Gastroesophageal sphincter (tissue), 4 donors: ENCODE results near the gene REPIN1. TPM values are rescaled to one million over a fixed set of nuclear protein-coding genes. Genes with fewer than 3 reads are reported as not detected.

Experiments used
- ATAC-seq: fragments of 150-250 bp; one replicate; pipeline ENCODE4 v1.9.1; 2016; ENCODE audit warnings: mild to moderate bottlenecking, moderate library complexity
- H3K27ac ChIP-seq, 4 donors: fragments of 200-600 bp; sonication (generic) in 3 of 4; 1 replicate in 3 of 4; 2 replicates in 1 of 4; pipeline ENCODE4 v1.5.1; 2016 to 2019
- H3K27me3 ChIP-seq: fragments of 200-600 bp; sonication (generic); one replicate; pipeline ENCODE4 v1.5.1; 2019
- H3K36me3 ChIP-seq, 2 donors: fragments of 200-600 bp; sonication (generic); one replicate each; pipeline ENCODE4 v1.5.1; 2019; ENCODE audit warnings: control low read depth in 1 of 2
- H3K4me1 ChIP-seq, 3 donors: fragments of 200-600 bp; sonication (generic); 1 replicate in 2 of 3; 2 replicates in 1 of 3; pipeline ENCODE4 v1.5.1; 2016 to 2019; ENCODE audit warnings: control low read depth in 2 of 3
- H3K4me3 ChIP-seq, 2 donors: fragments of 200-600 bp; sonication (generic); one replicate each; pipeline ENCODE4 v1.5.1; 2019; ENCODE audit warnings: mild to moderate bottlenecking in 1 of 2, moderate library complexity in 1 of 2
- H3K9me3 ChIP-seq, 3 donors: fragments of 200-600 bp; sonication (generic); one replicate each; pipeline ENCODE4 v1.5.1; 2017 to 2019; ENCODE audit warnings: control low read depth in 2 of 3
- EP300 ChIP-seq: sonication (generic); formaldehyde crosslinking; IDR thresholded peaks from one replicate; pipeline ENCODE4 v1.6.1; 2017; ENCODE audit warnings: antibody characterized with exemption, mild to moderate bottlenecking
- POLR2A ChIP-seq, 2 donors: fragments of 450-650 bp; IDR thresholded peaks; one replicate each; pipeline ENCODE4 v1.6.1; 2017; ENCODE audit warnings: antibody characterized with exemption in 2 of 2, mild to moderate bottlenecking in 2 of 2, moderate library complexity in 1 of 2
- POLR2AphosphoS5 ChIP-seq: sonication (generic); formaldehyde crosslinking; IDR thresholded peaks from one replicate; pipeline ENCODE4 v1.6.1; 2017; ENCODE audit warnings: antibody characterized with exemption
- WGBS, 2 donors: methylation state at CpG; one replicate each; pipeline ENCODE4 v1.1.5; 2018; ENCODE audit warnings: low coverage in 1 of 2; 5-methylcytosine and 5-hydroxymethylcytosine counted together
- total RNA-seq, 4 donors: library from RNA; depleted of rRNA; stranded (reverse); fragments of >200 nt; gene quantifications; one replicate each; pipeline ENCODE4 v1.1.0, GENCODE V29; 2016
- TF ChIP-seq, protein P1 (sequence below), 4 experiments: fragments of 200-600 bp in 2 of 4; fragments of 450-650 bp in 2 of 4; sonication (generic) in 1 of 4; IDR thresholded peaks; one replicate each; pipeline ENCODE4 v1.5.1; 2017 to 2019; ENCODE audit warnings: antibody characterized with exemption in 4 of 4, mild to moderate bottlenecking in 2 of 4, moderate library complexity in 2 of 4

Gene REPIN1
- total RNA-seq, 4 donors from 2014 or later, result 72.7 to 132 (median 102) TPM

DNA sequence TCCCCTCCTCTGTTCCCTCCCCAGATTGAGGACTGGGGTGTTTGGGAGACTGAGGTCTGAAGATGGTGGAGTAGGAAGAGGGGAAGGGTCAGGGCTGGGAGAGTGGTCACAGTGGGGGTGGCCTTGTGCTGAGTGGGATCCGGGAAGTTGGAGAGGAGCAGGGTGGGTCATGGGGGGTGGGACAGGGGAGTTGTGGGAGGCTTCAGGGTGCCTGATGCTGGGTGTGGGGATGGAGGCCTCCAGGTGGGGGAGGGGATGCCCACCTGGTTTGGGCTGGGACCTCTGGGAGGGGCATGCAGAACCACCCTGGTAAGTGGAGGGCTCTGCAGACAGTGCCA lies 13.1 kb downstream of the REPIN1 start:
- Histone ChIP-seq H3K36me3 (no peaks in the 10 kb centered on the region), H3K4me1 (peaks cover 0 to 77% (median 9%) of the 10 kb centered on the region in 3 donors), H3K27me3 (no peaks in the 10 kb centered on the region), H3K4me3 (no peak overlapping the region), H3K27ac (peak overlapping the region in 2 of 4 donors; percentile 19 to 20), H3K9me3 (no peaks in the 10 kb centered on the region)
- WGBS, 2 donors, result no CpG with 5 or more reads among the region's 1 CpG
- no peak for ATAC-seq
- no peak for TF ChIP-seq EP300
- no peak for TF ChIP-seq POLR2AphosphoS5
- TF ChIP-seq POLR2A (IDR thresholded peaks at IDR 0.05), result no peak
- TF ChIP-seq, protein P1, sequence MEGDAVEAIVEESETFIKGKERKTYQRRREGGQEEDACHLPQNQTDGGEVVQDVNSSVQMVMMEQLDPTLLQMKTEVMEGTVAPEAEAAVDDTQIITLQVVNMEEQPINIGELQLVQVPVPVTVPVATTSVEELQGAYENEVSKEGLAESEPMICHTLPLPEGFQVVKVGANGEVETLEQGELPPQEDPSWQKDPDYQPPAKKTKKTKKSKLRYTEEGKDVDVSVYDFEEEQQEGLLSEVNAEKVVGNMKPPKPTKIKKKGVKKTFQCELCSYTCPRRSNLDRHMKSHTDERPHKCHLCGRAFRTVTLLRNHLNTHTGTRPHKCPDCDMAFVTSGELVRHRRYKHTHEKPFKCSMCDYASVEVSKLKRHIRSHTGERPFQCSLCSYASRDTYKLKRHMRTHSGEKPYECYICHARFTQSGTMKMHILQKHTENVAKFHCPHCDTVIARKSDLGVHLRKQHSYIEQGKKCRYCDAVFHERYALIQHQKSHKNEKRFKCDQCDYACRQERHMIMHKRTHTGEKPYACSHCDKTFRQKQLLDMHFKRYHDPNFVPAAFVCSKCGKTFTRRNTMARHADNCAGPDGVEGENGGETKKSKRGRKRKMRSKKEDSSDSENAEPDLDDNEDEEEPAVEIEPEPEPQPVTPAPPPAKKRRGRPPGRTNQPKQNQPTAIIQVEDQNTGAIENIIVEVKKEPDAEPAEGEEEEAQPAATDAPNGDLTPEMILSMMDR (IDR thresholded peaks at IDR 0.05), result no peak

DNA sequence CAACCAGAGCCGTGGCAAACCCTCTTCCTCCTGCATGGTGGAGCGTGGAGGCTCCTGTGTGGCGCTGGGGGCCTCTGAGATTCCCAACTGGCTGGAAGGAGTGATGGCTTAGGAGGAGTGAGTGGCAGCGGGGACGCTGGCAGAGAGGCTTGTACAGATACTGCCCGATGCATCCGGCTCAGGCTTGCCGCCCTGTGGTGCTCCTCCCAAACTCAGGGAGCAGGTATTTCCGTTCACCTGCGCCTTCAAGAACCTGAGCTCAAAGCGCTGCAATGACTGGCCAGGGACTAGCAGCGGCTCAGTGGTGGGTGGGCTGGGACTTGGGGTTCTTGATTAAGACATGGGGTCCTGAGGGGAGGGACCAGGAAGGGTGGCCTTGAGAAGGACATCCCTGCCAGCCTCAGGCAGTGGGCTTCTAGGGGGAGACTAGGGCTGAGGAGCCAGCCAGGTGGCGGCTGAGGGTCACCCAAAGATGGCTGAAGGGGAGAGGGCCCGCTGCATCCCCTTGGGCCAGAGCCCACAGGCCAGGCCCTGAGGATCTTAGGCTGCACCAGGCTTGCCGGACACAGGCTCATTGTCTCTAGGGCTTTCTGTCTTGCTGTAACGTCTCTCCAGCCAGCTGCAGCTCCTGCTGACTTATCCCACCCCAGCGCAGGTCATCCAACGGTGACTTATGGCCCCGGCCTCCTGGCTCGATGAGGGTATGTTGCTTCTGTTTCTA lies 13.7 kb downstream of the REPIN1 start:
- TF ChIP-seq POLR2A (IDR thresholded peaks at IDR 0.05) (no peak), POLR2AphosphoS5 (no peak), EP300 (no peak)
- TF ChIP-seq, protein P1 (IDR thresholded peaks at IDR 0.05), result no peak
- peaks cover 0 to 76% (median 9%) of the 10 kb centered on the region in 3 donors for H3K4me1 ChIP-seq
- no peaks in the 10 kb centered on the region for H3K9me3 ChIP-seq
- H3K4me3 ChIP-seq, result no peak overlapping the region
- 68 to 81% methylated on average over 8 of the region's 20 CpGs for WGBS, 2 donors
- no peaks in the 10 kb centered on the region for H3K27me3 ChIP-seq
- ATAC-seq, result no peak
- H3K36me3 ChIP-seq, result no peaks in the 10 kb centered on the region
- peak overlapping the region in 2 of 4 donors; percentile 19 to 20 for H3K27ac ChIP-seq

DNA sequence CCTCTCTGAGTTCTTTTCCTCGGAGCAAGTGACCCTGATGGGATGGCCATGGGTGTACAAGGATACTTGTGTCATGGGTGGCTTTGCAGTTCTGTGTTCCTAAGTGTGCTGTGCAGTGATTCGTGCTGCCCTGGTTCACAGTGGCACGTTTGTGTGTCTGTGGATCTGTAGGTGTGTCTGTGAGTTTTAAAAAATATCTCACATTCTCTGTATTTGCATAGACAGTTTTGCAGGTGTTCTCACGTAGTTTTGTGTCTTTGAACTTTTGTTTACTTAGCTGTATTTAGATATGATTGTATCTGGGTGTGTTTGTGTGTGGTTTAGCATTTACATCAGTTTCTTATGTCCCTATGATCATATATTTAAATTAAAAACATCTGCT lies 14.2 kb downstream of the REPIN1 start:
- 57 to 67% methylated on average over 4 of the region's 4 CpGs for WGBS, 2 donors
- H3K27ac ChIP-seq, result peak overlapping the region in 2 of 4 donors; percentile 20 to 51
- TF ChIP-seq POLR2A (IDR thresholded peaks at IDR 0.05) (no peak), EP300 (no peak), POLR2AphosphoS5 (no peak)
- TF ChIP-seq, protein P1 (IDR thresholded peaks at IDR 0.05), result no peak

DNA sequence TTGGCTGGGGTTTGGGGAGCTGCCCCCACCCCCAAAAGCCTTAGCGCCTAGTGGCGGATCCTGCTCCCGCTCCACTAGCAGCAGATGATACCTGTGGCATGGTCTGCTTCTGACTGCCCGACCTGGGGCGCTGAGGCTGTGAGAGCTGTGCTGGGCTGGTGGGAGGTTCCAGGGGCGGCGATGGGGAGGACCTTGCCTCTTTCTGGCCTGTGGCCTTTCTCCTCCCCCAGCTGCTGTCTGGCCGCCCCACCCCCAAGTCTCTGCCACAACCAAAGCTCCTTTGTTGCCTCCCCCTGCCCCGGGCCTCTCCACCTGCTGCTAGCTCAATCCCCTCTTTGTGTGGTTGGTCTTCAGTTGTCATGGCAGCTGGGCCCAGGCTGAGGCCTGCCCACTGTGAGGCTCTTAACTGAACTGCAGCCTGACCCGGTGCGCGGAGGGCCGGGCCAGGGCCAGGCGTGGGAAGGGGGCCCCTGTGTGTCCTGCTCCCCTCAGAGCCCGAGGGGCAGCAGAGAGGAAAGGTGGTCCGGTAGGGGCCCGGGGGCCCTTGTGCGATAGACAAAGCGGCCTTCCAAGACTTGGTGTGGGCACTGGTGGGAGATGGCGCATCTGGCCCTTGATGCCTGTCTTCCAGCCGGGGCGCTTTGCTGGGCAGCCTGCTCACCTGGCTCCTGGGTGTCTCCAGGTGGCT lies 15.2 kb downstream of the REPIN1 start:
- peaks cover 0 to under 1% of the 10 kb centered on the region in 2 donors for H3K36me3 ChIP-seq
- no peak for ATAC-seq
- TF ChIP-seq EP300 (no peak), POLR2AphosphoS5 (no peak), POLR2A (IDR thresholded peaks at IDR 0.05) (no peak)
- TF ChIP-seq, protein P1 (IDR thresholded peaks at IDR 0.05), result no peak
- H3K27ac ChIP-seq, result peak overlapping the region in 3 of 4 donors; percentile 51 to 64 (median 57)
- no peak overlapping the region for H3K4me3 ChIP-seq
- H3K9me3 ChIP-seq, result no peaks in the 10 kb centered on the region
- WGBS, 2 donors, result 20% methylated on average over 1 of the region's 22 CpGs; no CpG with 5 or more reads in 1 of the 2 donors
- no peaks in the 10 kb centered on the region for H3K27me3 ChIP-seq
- peaks cover 0 to 74% (median 5%) of the 10 kb centered on the region in 3 donors for H3K4me1 ChIP-seq

More for the DNA sequence above, 14.2 kb downstream of the REPIN1 start:
- no peak overlapping the region for H3K4me3 ChIP-seq
- ATAC-seq, result no peak
- no peaks in the 10 kb centered on the region for H3K27me3 ChIP-seq
- H3K9me3 ChIP-seq, result no peaks in the 10 kb centered on the region
- no peaks in the 10 kb centered on the region for H3K36me3 ChIP-seq
- peaks cover 0 to 73% (median 9%) of the 10 kb centered on the region in 3 donors for H3K4me1 ChIP-seq
